Common myeloid progenitor, CD34-positive (primary cell): ENCODE results near the gene GCN1.
"Not testable (repeated sequence)": the region's sequence is repeated elsewhere in the genome, so short reads cannot be mapped to it uniquely, and the experiment has no call there.

Experiments
- CTCF ChIA-PET: fragments of 350-600 bp; sonication (Branson Sonifier 250); formaldehyde crosslinking; loops from one replicate; lab custom pipeline; 2021; ENCODE audit warnings: antibody characterized with exemption; lab: Charles Lee
- POLR2A ChIA-PET: fragments of 350-600 bp; sonication (Branson Sonifier 250); formaldehyde crosslinking; loops from one replicate; lab custom pipeline; 2021; ENCODE audit warnings: antibody characterized with exemption; lab: Charles Lee
- DNase-seq, 3 donors: peaks; one replicate each; pipeline versions ENCODE4 v3.0.0 to v3.0.0-alpha.2; 2013
- H3K27ac ChIP-seq, 2 experiments: 1 replicate in 1 of 2; 2 replicates in 1 of 2; pipeline ENCODE4 v1.7.0; 2013; ENCODE audit warnings: inconsistent platforms in 2 of 2, low read length in 2 of 2, mild to moderate bottlenecking in 2 of 2, low read depth in 1 of 2, moderate library complexity in 1 of 2; ENCODE audit not compliant: severe bottlenecking in 2 of 2, insufficient read depth in 1 of 2, poor library complexity in 1 of 2
- H3K27me3 ChIP-seq, 5 experiments: replicated peaks in 2 of 5; 1 replicate in 3 of 5; 2 replicates in 2 of 5; pipeline versions ENCODE4 v1.6.1 to v1.7.0; 2013; ENCODE audit warnings: low read length in 4 of 5, mild to moderate bottlenecking in 2 of 5, moderate library complexity in 2 of 5, inconsistent platforms in 1 of 5; ENCODE audit not compliant: insufficient read depth in 5 of 5, control insufficient read depth in 4 of 5
- H3K36me3 ChIP-seq, 4 experiments: 1 replicate in 2 of 4; 2 replicates in 2 of 4; pipeline versions ENCODE4 v1.6.1 to v1.7.0; 2013; ENCODE audit warnings: low read length in 3 of 4, control low read depth in 1 of 4, mild to moderate bottlenecking in 1 of 4; ENCODE audit not compliant: control insufficient read depth in 4 of 4, insufficient read depth in 4 of 4
- H3K4me1 ChIP-seq, 4 experiments: 1 replicate in 3 of 4; 2 replicates in 1 of 4; pipeline versions ENCODE4 v1.6.1 to v1.7.1; 2013; ENCODE audit warnings: low read length in 3 of 4, mild to moderate bottlenecking in 3 of 4, control low read depth in 1 of 4, inconsistent platforms in 1 of 4, moderate library complexity in 1 of 4; ENCODE audit not compliant: control insufficient read depth in 4 of 4, insufficient read depth in 4 of 4; ENCODE audit errors: control extremely low read depth in 1 of 4
- H3K4me3 ChIP-seq, 7 experiments: 1 replicate in 4 of 7; 2 replicates in 3 of 7; pipeline versions ENCODE4 v1.5.1 to v1.7.0; 2013; ENCODE audit warnings: mild to moderate bottlenecking in 7 of 7, low read length in 6 of 7, moderate library complexity in 6 of 7, inconsistent platforms in 2 of 7, low read depth in 2 of 7, control low read depth in 1 of 7; ENCODE audit not compliant: insufficient read depth in 4 of 7, control insufficient read depth in 1 of 7; ENCODE audit errors: extremely low read depth in 1 of 7
- H3K9me3 ChIP-seq, 5 experiments: 1 replicate in 4 of 5; 2 replicates in 1 of 5; pipeline versions ENCODE4 v1.6.1 to v1.7.1; 2013; ENCODE audit warnings: low read length in 4 of 5, mild to moderate bottlenecking in 2 of 5, inconsistent platforms in 1 of 5, low read depth in 1 of 5, moderate library complexity in 1 of 5; ENCODE audit not compliant: control insufficient read depth in 4 of 5, insufficient read depth in 2 of 5; ENCODE audit errors: control extremely low read depth in 1 of 5
- WGBS: methylation state at CpG from one replicate; pipeline ENCODE4 v1.1.5; 2013; ENCODE audit not compliant: insufficient coverage; 5-methylcytosine and 5-hydroxymethylcytosine counted together

Gene GCN1

GRCh38 chr12:120194226-120194533, 335 bp downstream of the GCN1 start:
- H3K9me3 ChIP-seq = no peaks in the 10 kb centered on the region
- peaks cover 10 to 47% (median 25%) of the 10 kb centered on the region in 4 experiments for H3K4me1 ChIP-seq
- H3K27me3 ChIP-seq = no peaks in the 10 kb centered on the region
- peak overlapping the region; percentile 71 to 95 (median 89) for H3K4me3 ChIP-seq
- peak overlapping the region; percentile 64 to 89 for H3K27ac ChIP-seq
- peaks cover 6 to 53% (median 37%) of the 10 kb centered on the region in 4 experiments for H3K36me3 ChIP-seq
- ChIA-PET CTCF (no interaction called here), POLR2A (interaction anchor here (1.7 kb wide), 1 partner anchor 97 kb away, joined by 8 read pairs; the partner anchor contains the start of gene RNU4-2)
- no peak for DNase-seq
- under 1% methylated on average over 17 of the region's 18 CpGs for WGBS

- H3K4me1 ChIP-seq = peaks cover 10 to 38% (median 20%) of the 10 kb centered on the region in 4 experiments
- WGBS = 97% methylated on average over 7 of the region's 8 CpGs
- CTCF ChIA-PET, H3K27me3 ChIP-seq, DNase-seq, H3K27ac ChIP-seq, H3K9me3 ChIP-seq: not testable (repeated sequence)
- peaks cover 4 to 50% (median 31%) of the 10 kb centered on the region in 4 experiments for H3K36me3 ChIP-seq
- peak overlapping the region in 5 of 7 experiments; percentile 84 to 95 (median 90) for H3K4me3 ChIP-seq
- POLR2A ChIA-PET = interaction anchor here (0.6 to 0.7 kb wide), 2 partner anchors 7 to 71 kb away, joined by 4 read pairs; no protein-coding TSS in a partner anchor
Observed at GRCh38 chr12:120193286-120193685, 1.2 kb downstream of the GCN1 start.

GRCh38 chr12:120190985-120191480, 3.5 kb downstream of the GCN1 start:
- peaks cover 10 to 47% (median 34%) of the 10 kb centered on the region in 4 experiments for H3K36me3 ChIP-seq
- no peak overlapping the region for H3K4me3 ChIP-seq
- no peaks in the 10 kb centered on the region for H3K27me3 ChIP-seq
- WGBS = 98% methylated on average over 6 of the region's 7 CpGs
- no peak for DNase-seq
- ChIA-PET POLR2A (no interaction called here), CTCF (interaction anchor here (1.0 to 1.6 kb wide), 5 partner anchors 10 to 23 kb away, joined by 3 read pairs; partner anchors contain the start of gene RPLP0)
- no peaks in the 10 kb centered on the region for H3K9me3 ChIP-seq
- H3K4me1 ChIP-seq = peaks cover 10 to 22% (median 18%) of the 10 kb centered on the region in 4 experiments
- no peak overlapping the region for H3K27ac ChIP-seq

GRCh38 chr12:120190386-120190785, 4.1 kb downstream of the GCN1 start:
- 95% methylated on average over 4 of the region's 5 CpGs for WGBS
- ChIA-PET CTCF (interaction anchor here (1.2 to 1.6 kb wide), 2 partner anchors 15 to 23 kb away, joined by 3 read pairs; no protein-coding TSS in a partner anchor), POLR2A (no interaction called here)
- peaks cover 10 to 21% (median 13%) of the 10 kb centered on the region in 4 experiments for H3K4me1 ChIP-seq
- no peaks in the 10 kb centered on the region for H3K27me3 ChIP-seq
- H3K9me3 ChIP-seq = no peaks in the 10 kb centered on the region
- H3K27ac ChIP-seq = no peak overlapping the region
- DNase-seq = no peak
- peaks cover 13 to 50% (median 36%) of the 10 kb centered on the region in 4 experiments for H3K36me3 ChIP-seq
- no peak overlapping the region for H3K4me3 ChIP-seq

- Histone ChIP-seq H3K27me3 (no peaks in the 10 kb centered on the region), H3K4me3 (no peak overlapping the region), H3K27ac (no peak overlapping the region), H3K36me3 (peaks cover 25 to 83% (median 62%) of the 10 kb centered on the region in 4 experiments), H3K4me1 (no peaks in the 10 kb centered on the region), H3K9me3 (no peaks in the 10 kb centered on the region)
- WGBS = 100% methylated on average over 2 of the region's 4 CpGs
- ChIA-PET CTCF (interaction anchor here (1.2 kb wide), 1 partner anchor 15 kb away, joined by 4 read pairs; the partner anchor contains the start of gene RPLP0), POLR2A (interaction anchor here (1.0 kb wide), 1 partner anchor 15 kb away, joined by 3 read pairs; the partner anchor contains the start of gene RPLP0)
- no peak for DNase-seq
Observed at GRCh38 chr12:120186654-120187053, 7.9 kb downstream of the GCN1 start.

- no peak overlapping the region for H3K4me3 ChIP-seq
- ChIA-PET CTCF (no interaction called here), POLR2A (no interaction called here)
- DNase-seq = no peak
- peaks cover 29 to 79% (median 59%) of the 10 kb centered on the region in 4 experiments for H3K36me3 ChIP-seq
- H3K27ac ChIP-seq = no peak overlapping the region
- H3K4me1 ChIP-seq = no peaks in the 10 kb centered on the region
- no peaks in the 10 kb centered on the region for H3K9me3 ChIP-seq
- no peaks in the 10 kb centered on the region for H3K27me3 ChIP-seq
- WGBS = 100% methylated on average over 5 of the region's 5 CpGs
Observed at GRCh38 chr12:120183211-120183631, 11.3 kb downstream of the GCN1 start.

GRCh38 chr12:120181991-120182631, 12.4 kb downstream of the GCN1 start:
- Histone ChIP-seq H3K27me3 (no peaks in the 10 kb centered on the region), H3K36me3 (peaks cover 28 to 83% (median 61%) of the 10 kb centered on the region in 4 experiments), H3K4me3 (no peak overlapping the region), H3K27ac (no peak overlapping the region), H3K9me3 (no peaks in the 10 kb centered on the region), H3K4me1 (no peaks in the 10 kb centered on the region)
- no peak for DNase-seq
- WGBS = 96% methylated on average over 8 of the region's 8 CpGs
- CTCF ChIA-PET = no interaction called here
- POLR2A ChIA-PET = no interaction called here
